Neuron (in vitro differentiated cells): Measurements from ENCODE around the gene SHROOM3.

ENCODE experiments used
- H2AFZ ChIP-seq: one replicate; pipeline ENCODE4 v1.6.1; 2013; ENCODE audit warnings: low read depth, mild to moderate bottlenecking, inconsistent platforms, low read length, moderate library complexity
- H3K27me3 ChIP-seq: one replicate; pipeline ENCODE4 v1.6.1; 2013; ENCODE audit warnings: low read length; ENCODE audit not compliant: insufficient read depth
- H3K36me3 ChIP-seq: one replicate; pipeline ENCODE4 v1.6.1; 2013; ENCODE audit warnings: low read length; ENCODE audit not compliant: insufficient read depth
- H3K4me1 ChIP-seq: one replicate; pipeline ENCODE4 v1.6.1; 2013; ENCODE audit warnings: low read length; ENCODE audit not compliant: insufficient read depth
- H3K4me3 ChIP-seq: 2 replicates; pipeline ENCODE4 v1.5.1; 2013; ENCODE audit warnings: mild to moderate bottlenecking, low read length, moderate library complexity
- H3K9me3 ChIP-seq: one replicate; pipeline ENCODE4 v1.6.1; 2013; ENCODE audit warnings: low read length

SHROOM3 gene

DNA sequence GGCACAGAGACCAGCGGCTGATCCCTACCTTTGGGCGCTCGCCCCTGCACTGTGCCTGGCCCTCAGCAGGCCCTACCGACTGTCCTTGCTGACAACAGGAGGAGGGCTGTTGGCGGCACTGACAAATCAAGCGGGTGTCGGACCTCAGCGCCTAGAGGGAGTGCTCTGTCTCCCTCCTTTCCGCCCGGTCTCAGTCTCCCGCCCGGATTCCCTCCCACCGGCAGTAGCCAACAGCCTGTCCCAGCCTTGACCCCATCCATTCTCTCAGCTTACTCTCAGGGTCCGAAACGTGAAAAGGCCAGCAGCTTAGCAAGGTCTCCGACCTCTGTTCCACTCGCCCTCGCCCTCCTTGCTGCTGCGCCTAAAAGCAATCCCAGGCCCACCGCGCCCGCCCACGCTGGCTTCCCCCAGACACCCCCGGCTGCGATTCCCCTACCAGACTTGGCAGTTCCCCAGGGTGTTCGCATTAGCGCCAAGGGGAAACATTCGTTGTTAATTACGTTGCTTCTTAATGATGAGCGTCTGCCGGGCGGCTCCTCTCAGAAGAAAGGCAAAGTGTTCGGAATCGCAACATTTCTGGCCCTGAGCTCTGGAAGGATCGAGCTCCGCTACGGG is 366.7 kb downstream of the SHROOM3 start:
- Histone ChIP-seq H3K27me3 (no peaks in the 10 kb centered on the region), H2AFZ (peak overlapping the region; percentile 39), H3K9me3 (no peaks in the 10 kb centered on the region), H3K36me3 (no peaks in the 10 kb centered on the region), H3K4me1 (peaks cover 17% of the 10 kb centered on the region), H3K4me3 (no peak overlapping the region)

DNA sequence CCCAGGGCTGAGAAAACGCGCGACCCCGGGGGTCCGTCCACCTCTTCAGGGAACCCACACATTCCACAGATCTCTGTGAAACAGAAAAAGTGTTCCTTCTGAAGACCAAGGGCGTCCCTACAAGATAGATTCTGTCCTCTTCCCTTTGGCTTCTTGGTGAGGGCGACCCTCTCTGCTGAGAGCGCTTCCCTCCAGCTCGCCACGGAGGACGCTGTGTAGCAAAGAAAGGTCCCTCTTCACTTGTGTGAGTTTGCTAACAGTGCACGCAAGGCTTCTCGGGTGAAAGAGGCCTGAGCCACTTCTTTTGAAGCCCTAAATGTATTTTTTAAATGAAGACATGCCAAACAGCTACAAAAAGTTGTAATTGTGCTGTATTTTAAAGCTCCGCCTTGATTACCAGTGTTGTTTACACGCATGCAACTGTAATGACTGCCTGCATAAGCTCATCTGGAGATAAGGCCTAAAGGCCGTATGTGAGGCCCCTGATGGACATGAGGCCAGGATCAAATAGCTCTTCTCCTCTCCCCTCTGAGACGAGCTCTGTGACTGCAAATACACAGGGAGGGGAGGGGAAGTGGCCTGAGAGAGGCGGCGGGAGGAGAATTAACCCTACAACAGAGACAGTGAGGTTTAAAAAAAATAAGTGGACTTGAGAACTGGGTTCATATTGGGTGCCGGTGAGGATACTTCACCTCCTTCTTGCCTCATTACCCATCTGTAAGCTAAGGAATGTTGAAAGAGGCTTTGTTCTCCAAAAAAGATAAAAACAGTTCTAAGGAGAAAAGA is 367.4 kb downstream of the SHROOM3 start:
- peak overlapping the region; percentile 39 for H2AFZ ChIP-seq
- H3K4me1 ChIP-seq = peaks cover 17% of the 10 kb centered on the region
- H3K27me3 ChIP-seq = no peaks in the 10 kb centered on the region
- H3K36me3 ChIP-seq = no peaks in the 10 kb centered on the region
- H3K9me3 ChIP-seq = no peaks in the 10 kb centered on the region
- H3K4me3 ChIP-seq = no peak overlapping the region

GRCh38 chr4:76803522-76803921 is 368.5 kb downstream of the SHROOM3 start:
- no peak overlapping the region for H2AFZ ChIP-seq
- H3K27me3 ChIP-seq = no peaks in the 10 kb centered on the region
- no peaks in the 10 kb centered on the region for H3K36me3 ChIP-seq
- peaks cover 17% of the 10 kb centered on the region for H3K4me1 ChIP-seq
- no peak overlapping the region for H3K4me3 ChIP-seq
- no peaks in the 10 kb centered on the region for H3K9me3 ChIP-seq

- peaks cover 17% of the 10 kb centered on the region for H3K4me1 ChIP-seq
- no peaks in the 10 kb centered on the region for H3K27me3 ChIP-seq
- peaks cover 3% of the 10 kb centered on the region for H3K9me3 ChIP-seq
- no peak overlapping the region for H2AFZ ChIP-seq
- H3K4me3 ChIP-seq = no peak overlapping the region
- no peaks in the 10 kb centered on the region for H3K36me3 ChIP-seq
These were observed 369.1 kb downstream of the SHROOM3 start for GRCh38 chr4:76804096-76804495.

DNA sequence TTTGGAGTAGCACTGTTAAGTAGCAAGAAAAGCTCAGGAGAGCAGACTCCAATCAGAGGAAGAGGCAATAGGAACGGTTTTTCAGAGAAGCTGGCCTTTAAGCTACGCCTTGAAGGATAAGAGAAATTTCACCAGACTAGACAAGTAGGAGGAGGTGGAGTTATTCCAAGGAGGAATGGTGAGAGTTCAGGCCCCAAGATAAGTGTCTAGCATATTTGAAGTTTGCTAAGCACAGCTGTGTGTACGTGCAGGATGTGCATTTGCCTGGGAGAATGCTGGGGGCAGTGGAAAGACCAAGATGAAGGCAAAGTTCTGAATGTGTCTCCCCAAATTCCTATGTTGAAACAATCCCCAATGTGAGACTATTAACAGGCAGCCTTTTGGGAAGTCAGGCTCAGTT is 371.3 kb downstream of the SHROOM3 start:
- Histone ChIP-seq H3K9me3 (peaks cover 3% of the 10 kb centered on the region), H3K4me3 (no peak overlapping the region), H3K27me3 (no peaks in the 10 kb centered on the region), H3K4me1 (peaks cover 17% of the 10 kb centered on the region), H3K36me3 (no peaks in the 10 kb centered on the region), H2AFZ (no peak overlapping the region)

- Histone ChIP-seq H3K27me3 (no peaks in the 10 kb centered on the region), H3K36me3 (no peaks in the 10 kb centered on the region), H3K4me1 (peaks cover 19% of the 10 kb centered on the region), H2AFZ (no peak overlapping the region), H3K4me3 (no peak overlapping the region), H3K9me3 (peaks cover 3% of the 10 kb centered on the region)
These were observed 371.7 kb downstream of the SHROOM3 start for GRCh38 chr4:76806757-76807156.

DNA sequence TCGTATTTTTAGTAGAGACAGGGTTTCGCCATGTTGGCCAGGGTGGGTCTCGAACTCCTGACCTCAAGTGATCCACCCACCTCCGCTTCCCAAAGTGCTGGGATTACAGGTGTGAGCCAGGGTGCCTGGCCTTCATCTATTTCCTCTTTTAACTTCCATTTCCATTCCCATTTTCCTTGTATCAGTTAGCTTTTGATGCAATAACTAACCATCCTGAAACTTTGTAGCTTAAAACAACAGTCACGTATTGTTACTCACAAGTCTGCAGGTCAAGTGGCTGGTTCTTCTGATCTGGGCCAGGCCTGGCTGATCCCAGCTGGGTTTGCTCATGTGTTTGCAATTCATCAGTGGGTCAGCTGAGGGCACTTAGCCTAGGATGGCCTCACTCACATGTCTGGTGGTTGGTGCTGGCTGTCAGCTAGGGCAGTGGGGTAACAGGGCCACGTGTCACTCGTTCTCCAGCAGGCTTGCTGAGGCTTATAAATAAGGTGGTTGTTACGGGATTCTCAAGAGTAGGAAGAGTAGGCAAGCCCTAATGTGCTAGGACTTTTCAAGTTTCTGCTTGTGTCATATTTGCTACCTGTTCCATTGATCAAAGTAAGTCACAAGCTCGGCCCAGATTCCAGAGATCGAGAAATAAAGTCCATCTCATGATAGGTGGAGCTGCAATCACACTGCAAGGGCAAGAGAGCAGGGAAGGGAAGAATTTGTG is 374.7 kb downstream of the SHROOM3 start:
- H3K4me3 ChIP-seq = no peak overlapping the region
- peaks cover 13% of the 10 kb centered on the region for H3K4me1 ChIP-seq
- no peaks in the 10 kb centered on the region for H3K27me3 ChIP-seq
- no peak overlapping the region for H2AFZ ChIP-seq
- peaks cover 3% of the 10 kb centered on the region for H3K9me3 ChIP-seq
- H3K36me3 ChIP-seq = no peaks in the 10 kb centered on the region

- Histone ChIP-seq H2AFZ (peak overlapping the region; percentile 79), H3K36me3 (no peaks in the 10 kb centered on the region), H3K4me3 (peak overlapping the region; percentile 35), H3K9me3 (peaks cover 3% of the 10 kb centered on the region), H3K4me1 (peaks cover 13% of the 10 kb centered on the region), H3K27me3 (no peaks in the 10 kb centered on the region)
These were observed 376.8 kb downstream of the SHROOM3 start for GRCh38 chr4:76811604-76812412.

GRCh38 chr4:76813070-76813469 is 378.0 kb downstream of the SHROOM3 start:
- Histone ChIP-seq H3K27me3 (no peaks in the 10 kb centered on the region), H2AFZ (no peak overlapping the region), H3K4me3 (no peak overlapping the region), H3K36me3 (no peaks in the 10 kb centered on the region), H3K4me1 (peaks cover 13% of the 10 kb centered on the region), H3K9me3 (peaks cover 3% of the 10 kb centered on the region)

DNA sequence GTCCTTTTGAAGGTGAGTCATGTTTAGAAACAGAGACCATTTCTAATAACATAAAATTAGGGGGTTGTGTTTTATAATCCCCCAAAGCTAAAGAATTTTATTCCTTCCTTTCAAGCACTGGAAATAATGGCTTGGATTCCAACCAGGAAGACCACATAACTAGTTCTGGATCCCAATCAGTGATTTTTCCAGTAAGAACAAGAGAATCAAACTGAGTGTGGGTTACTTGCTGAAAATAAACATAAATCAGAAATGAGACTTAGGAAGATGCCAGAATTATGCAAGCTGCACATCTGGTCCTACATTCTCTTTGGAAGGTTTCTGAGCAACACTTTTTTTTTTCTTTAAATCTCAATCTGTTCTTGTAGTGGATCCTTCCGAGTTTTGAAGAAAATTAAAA is 386.6 kb downstream of the SHROOM3 start:
- Histone ChIP-seq H2AFZ (no peak overlapping the region), H3K4me1 (no peaks in the 10 kb centered on the region), H3K4me3 (no peak overlapping the region), H3K27me3 (no peaks in the 10 kb centered on the region), H3K9me3 (no peaks in the 10 kb centered on the region), H3K36me3 (no peaks in the 10 kb centered on the region)

GRCh38 chr4:76822303-76822702 is 387.3 kb downstream of the SHROOM3 start:
- no peaks in the 10 kb centered on the region for H3K9me3 ChIP-seq
- H3K27me3 ChIP-seq = no peaks in the 10 kb centered on the region
- no peak overlapping the region for H3K4me3 ChIP-seq
- no peak overlapping the region for H2AFZ ChIP-seq
- H3K4me1 ChIP-seq = no peaks in the 10 kb centered on the region
- H3K36me3 ChIP-seq = no peaks in the 10 kb centered on the region

- Histone ChIP-seq H3K9me3 (no peaks in the 10 kb centered on the region), H3K36me3 (no peaks in the 10 kb centered on the region), H2AFZ (no peak overlapping the region), H3K4me1 (no peaks in the 10 kb centered on the region), H3K27me3 (no peaks in the 10 kb centered on the region), H3K4me3 (no peak overlapping the region)
These were observed 388.5 kb downstream of the SHROOM3 start for GRCh38 chr4:76823495-76823894.

GRCh38 chr4:76830612-76830963 is 395.6 kb downstream of the SHROOM3 start:
- H3K36me3 ChIP-seq = no peaks in the 10 kb centered on the region
- H3K4me1 ChIP-seq = peaks cover 18% of the 10 kb centered on the region
- no peaks in the 10 kb centered on the region for H3K9me3 ChIP-seq
- H3K27me3 ChIP-seq = no peaks in the 10 kb centered on the region
- peak overlapping the region; percentile 79 for H2AFZ ChIP-seq
- H3K4me3 ChIP-seq = peak overlapping the region; percentile 35
